Prostate gland (tissue), 2 donors: Measurements from ENCODE around the gene GM2A.

ENCODE experiments used
- POLR2A ChIP-seq: fragments of 450-650 bp; IDR thresholded peaks from one replicate; pipeline ENCODE4 v1.6.1; 2016; ENCODE audit warnings: antibody characterized with exemption, mild to moderate bottlenecking
- POLR2AphosphoS5 ChIP-seq: sonication (generic); formaldehyde crosslinking; IDR thresholded peaks from one replicate; pipeline ENCODE4 v1.6.1; 2017; ENCODE audit warnings: antibody characterized with exemption
- TF ChIP-seq, protein P1 (sequence below), 4 experiments: fragments of 200-600 bp in 2 of 4; fragments of 450-650 bp in 2 of 4; sonication (generic) in 2 of 4; IDR thresholded peaks; 1 replicate in 3 of 4; 2 replicates in 1 of 4; pipeline ENCODE4 v1.5.1; 2016 to 2019; ENCODE audit warnings: antibody characterized with exemption in 4 of 4, mild to moderate bottlenecking in 2 of 4, moderate library complexity in 2 of 4

DNA sequence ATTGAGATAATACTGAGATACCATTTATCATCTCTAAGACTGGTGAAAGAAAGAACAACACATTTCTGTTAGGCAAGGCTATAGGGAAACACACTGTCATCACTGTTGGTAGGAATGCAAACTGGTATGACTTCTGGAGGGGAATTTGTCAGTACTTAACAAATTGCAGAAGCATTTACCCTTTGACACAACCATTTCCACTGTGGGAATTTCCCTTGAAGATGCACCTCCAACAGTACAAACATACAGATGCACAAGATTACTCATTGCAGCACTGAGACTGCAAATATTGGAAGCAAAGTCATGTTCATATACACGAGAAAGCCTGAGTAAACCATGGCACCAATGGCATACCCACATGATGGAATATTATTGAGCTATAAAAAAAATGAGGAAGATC is 17.6 kb downstream of the GM2A start:
- TF ChIP-seq, protein P1, sequence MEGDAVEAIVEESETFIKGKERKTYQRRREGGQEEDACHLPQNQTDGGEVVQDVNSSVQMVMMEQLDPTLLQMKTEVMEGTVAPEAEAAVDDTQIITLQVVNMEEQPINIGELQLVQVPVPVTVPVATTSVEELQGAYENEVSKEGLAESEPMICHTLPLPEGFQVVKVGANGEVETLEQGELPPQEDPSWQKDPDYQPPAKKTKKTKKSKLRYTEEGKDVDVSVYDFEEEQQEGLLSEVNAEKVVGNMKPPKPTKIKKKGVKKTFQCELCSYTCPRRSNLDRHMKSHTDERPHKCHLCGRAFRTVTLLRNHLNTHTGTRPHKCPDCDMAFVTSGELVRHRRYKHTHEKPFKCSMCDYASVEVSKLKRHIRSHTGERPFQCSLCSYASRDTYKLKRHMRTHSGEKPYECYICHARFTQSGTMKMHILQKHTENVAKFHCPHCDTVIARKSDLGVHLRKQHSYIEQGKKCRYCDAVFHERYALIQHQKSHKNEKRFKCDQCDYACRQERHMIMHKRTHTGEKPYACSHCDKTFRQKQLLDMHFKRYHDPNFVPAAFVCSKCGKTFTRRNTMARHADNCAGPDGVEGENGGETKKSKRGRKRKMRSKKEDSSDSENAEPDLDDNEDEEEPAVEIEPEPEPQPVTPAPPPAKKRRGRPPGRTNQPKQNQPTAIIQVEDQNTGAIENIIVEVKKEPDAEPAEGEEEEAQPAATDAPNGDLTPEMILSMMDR (IDR thresholded peaks at IDR 0.05) = no peak
- TF ChIP-seq POLR2AphosphoS5 (no peak), POLR2A (no peak)
